Nasal cavity respiratory epithelium epithelial cell of viscerocranial mucosa (primary cell): ENCODE data around the gene DYNC1I2. TPM values are rescaled to one million over a fixed set of nuclear protein-coding genes. Genes with fewer than 3 reads are reported as not detected.

ENCODE experiments used
- total RNA-seq: library from RNA; depleted of rRNA; stranded (reverse); fragments of >200 nt; gene quantifications from 2 replicates; pipeline ENCODE4 v1.2.3, GENCODE V29; 2014

The DYNC1I2 gene
- 81.7 and 145 TPM in 2 replicates for total RNA-seq

DNA sequence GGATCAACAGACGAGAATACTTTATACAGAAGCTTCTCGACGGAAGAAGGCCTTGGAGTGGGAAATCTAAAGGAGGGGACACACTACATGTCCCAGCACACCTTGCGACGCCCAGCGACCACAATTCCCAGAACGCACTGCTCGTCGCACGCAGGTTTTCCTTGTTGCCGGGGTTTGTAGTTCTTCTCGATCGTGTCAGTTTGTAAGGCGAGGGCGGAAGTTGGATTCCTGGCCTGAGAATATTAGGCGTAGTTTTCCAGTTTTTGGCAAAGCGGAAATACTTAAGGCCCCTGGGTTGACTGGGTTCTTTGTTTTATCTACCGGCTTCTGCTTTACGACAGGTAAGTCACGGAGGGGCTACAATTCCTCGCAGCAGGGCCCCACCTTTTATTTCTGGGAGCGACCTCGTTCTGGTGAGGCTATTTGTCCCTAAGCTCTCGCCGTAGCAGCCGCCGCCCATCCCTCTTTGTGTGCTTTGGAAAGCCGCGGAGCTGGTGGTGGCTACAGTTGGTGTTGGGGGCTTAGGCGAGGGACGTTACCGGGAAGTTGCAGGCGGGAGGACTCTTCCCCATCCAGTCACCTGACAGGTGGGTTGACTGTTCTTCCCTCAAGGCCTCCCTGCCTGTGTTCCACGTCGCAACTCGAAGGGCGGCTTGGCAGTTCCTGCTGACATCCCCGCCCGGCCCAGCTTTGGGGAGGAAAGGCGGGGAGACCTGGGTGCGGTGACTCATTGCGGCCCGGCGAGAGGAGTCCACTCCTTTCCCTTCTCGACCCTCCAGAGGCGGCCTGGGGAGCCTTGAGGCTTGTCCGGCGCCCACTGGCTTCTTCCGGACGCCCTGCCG is at the start of gene DYNC1I2:
Gene DYNC1I2 (plus strand): TSS at position 183 of the 842 bp plus-strand sequence. CDS start 2,687 bp downstream, outside the sequence.

Other genes with a start within 250 kb of the DYNC1I2 start
- 8.9 and 33.0 TPM in 2 replicates for gene CYBRD1, start 165.0 kb upstream of the DYNC1I2 start, total RNA-seq
- gene SLC25A12, start 206.8 kb downstream of the DYNC1I2 start, total RNA-seq, result 9.9 and 19.1 TPM in 2 replicates
- gene HAT1, start 235.0 kb downstream of the DYNC1I2 start, total RNA-seq, result 32.2 and 43.7 TPM in 2 replicates